ENCODE results near the gene METRNL.

Gene METRNL

DNA sequence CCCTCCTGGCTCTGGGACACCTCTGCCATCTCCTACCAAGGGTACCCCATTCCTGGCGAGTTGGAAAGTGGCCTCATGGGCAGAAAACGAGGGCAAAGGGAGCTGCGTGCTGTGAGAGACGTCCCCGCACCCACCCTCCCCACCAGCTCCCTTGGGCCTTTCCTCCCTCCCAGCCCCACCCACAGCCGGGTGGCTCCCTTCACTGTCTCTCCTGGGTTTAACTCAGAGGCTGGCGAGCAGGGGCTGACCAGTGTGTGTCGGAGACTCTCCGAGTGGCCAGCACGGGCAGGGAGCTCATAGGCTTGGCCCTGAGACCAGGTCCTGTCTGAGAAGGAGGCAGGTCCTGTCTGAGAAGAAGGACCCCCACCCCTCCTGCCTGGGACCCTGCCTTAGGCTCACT lies 26.1 kb downstream of the METRNL start:
- TF ChIP-seq, protein P1, sequence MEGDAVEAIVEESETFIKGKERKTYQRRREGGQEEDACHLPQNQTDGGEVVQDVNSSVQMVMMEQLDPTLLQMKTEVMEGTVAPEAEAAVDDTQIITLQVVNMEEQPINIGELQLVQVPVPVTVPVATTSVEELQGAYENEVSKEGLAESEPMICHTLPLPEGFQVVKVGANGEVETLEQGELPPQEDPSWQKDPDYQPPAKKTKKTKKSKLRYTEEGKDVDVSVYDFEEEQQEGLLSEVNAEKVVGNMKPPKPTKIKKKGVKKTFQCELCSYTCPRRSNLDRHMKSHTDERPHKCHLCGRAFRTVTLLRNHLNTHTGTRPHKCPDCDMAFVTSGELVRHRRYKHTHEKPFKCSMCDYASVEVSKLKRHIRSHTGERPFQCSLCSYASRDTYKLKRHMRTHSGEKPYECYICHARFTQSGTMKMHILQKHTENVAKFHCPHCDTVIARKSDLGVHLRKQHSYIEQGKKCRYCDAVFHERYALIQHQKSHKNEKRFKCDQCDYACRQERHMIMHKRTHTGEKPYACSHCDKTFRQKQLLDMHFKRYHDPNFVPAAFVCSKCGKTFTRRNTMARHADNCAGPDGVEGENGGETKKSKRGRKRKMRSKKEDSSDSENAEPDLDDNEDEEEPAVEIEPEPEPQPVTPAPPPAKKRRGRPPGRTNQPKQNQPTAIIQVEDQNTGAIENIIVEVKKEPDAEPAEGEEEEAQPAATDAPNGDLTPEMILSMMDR (IDR thresholded peaks at IDR 0.05; ENCODE audit: low read length), result no peak
- H3F3A ChIP-seq (ENCODE audit: insufficient read depth, low read length), result no peaks in the 10 kb centered on the region
- no peak overlapping the region for H3K9ac ChIP-seq (ENCODE audit: low read length)
- H3K79me2 ChIP-seq (ENCODE audit: low read length), result no peaks in the 10 kb centered on the region
- no peak overlapping the region for H3K27ac ChIP-seq (ENCODE audit: low read length)
- H3K4me1 ChIP-seq (ENCODE audit: low read length), result peaks cover 8% of the 10 kb centered on the region
- no peak overlapping the region for H2AFZ ChIP-seq (ENCODE audit: low read length)
- H3K9me3 ChIP-seq (replicated peaks; ENCODE audit: insufficient read depth, low read length), result no peaks in the 10 kb centered on the region
- H3K36me3 ChIP-seq (replicated peaks; ENCODE audit: insufficient read depth, low read length), result no peaks in the 10 kb centered on the region
- DNase-seq, result no peak
- H3K9me2 ChIP-seq (replicated peaks; ENCODE audit: insufficient read depth, low read length), result no peaks in the 10 kb centered on the region
- peaks cover 73% of the 10 kb centered on the region for H3K27me3 ChIP-seq (replicated peaks; ENCODE audit: insufficient read depth, low read length)
- H3K4me2 ChIP-seq (ENCODE audit: low read depth, low read length), result no peak overlapping the region
- H4K20me1 ChIP-seq (ENCODE audit: insufficient read depth, low read length), result no peaks in the 10 kb centered on the region
- H3K4me3 ChIP-seq (ENCODE audit: low read length), result no peak overlapping the region

DNA sequence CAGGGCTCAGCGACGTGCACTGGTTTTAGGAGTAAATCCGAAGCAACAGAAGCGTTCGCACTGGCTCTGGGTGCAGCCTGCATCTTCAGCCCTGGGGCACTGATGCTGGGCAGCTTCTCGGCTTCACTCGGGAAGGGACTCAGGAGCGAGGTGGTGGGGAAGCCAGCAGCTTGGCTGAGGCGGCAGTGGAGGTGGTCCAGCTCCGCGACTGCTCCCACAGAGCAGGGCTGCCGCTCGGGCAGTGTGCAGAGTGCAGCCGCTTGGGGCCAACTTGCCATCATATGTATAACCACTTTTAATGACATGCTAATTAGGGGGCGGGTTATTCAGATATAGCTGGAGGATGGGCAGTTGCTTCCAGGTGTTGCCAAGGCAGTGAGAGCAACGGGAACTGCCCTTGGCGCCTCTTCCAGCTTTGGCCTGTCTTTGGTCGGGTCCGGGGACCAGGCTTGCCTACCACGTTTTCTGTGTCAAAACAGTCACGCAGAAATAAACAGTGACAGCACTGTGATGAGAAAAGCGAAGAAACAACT lies 26.7 kb downstream of the METRNL start:
- H3K4me2 ChIP-seq (ENCODE audit: low read depth, low read length), result no peak overlapping the region
- no peaks in the 10 kb centered on the region for H3F3A ChIP-seq (ENCODE audit: insufficient read depth, low read length)
- H3K9ac ChIP-seq (ENCODE audit: low read length), result no peak overlapping the region
- no peak for TF ChIP-seq EZH2 (optimal IDR thresholded peaks at IDR 0.05; ENCODE audit: low read depth, low read length)
- TF ChIP-seq EZH2phosphoT487 (IDR thresholded peaks at IDR 0.05; ENCODE audit: low read length), result no peak
- TF ChIP-seq, protein P1 (IDR thresholded peaks at IDR 0.05; ENCODE audit: low read length), result no peak
- no peaks in the 10 kb centered on the region for H3K36me3 ChIP-seq (replicated peaks; ENCODE audit: insufficient read depth, low read length)
- H2AFZ ChIP-seq (ENCODE audit: low read length), result no peak overlapping the region
- DNase-seq, result no peak
- H3K79me2 ChIP-seq (ENCODE audit: low read length), result no peaks in the 10 kb centered on the region
- peaks cover 78% of the 10 kb centered on the region for H3K27me3 ChIP-seq (replicated peaks; ENCODE audit: insufficient read depth, low read length)
- H4K20me1 ChIP-seq (ENCODE audit: insufficient read depth, low read length), result no peaks in the 10 kb centered on the region
- H3K9me2 ChIP-seq (replicated peaks; ENCODE audit: insufficient read depth, low read length), result no peaks in the 10 kb centered on the region
- no peaks in the 10 kb centered on the region for H3K9me3 ChIP-seq (replicated peaks; ENCODE audit: insufficient read depth, low read length)
- peaks cover 5% of the 10 kb centered on the region for H3K4me1 ChIP-seq (ENCODE audit: low read length)
- no peak overlapping the region for H3K27ac ChIP-seq (ENCODE audit: low read length)
- H3K4me3 ChIP-seq (ENCODE audit: low read length), result no peak overlapping the region

DNA sequence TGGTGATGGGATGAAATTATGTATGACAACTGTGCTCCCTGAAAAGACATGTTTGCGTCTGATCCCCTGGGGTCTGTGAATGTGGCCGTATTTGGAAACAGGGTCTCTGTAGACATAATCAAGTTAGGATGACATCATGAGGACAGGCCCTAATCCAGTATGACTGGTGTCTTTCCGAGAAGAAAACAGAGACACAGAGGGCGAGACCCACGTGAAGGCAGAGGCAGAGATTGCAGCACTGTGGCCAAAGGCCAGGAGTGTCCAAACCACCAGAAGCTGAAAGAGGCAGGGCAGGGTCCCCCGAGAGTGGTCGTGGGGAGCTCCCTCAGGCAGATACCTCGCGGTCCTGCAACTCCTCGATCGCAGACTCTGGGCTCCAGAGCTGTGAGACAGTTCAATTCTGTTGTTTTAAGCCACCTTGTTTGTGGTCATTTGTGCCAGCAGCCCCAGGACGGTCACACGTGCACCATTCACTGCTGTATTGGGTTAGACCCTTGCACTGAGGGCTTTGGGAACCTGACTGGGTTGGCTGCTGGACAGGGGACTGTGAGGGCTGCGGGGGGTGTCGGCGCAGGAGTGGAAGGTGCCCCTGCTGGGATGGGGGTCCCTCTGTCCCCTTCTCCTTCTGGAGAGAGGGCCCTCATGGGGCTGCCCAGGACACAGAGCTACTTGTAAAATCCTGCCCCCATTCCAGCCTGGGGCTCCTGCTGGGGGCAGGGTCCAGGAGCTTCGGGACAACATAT lies 27.7 kb downstream of the METRNL start:
- TF ChIP-seq EZH2phosphoT487 (IDR thresholded peaks at IDR 0.05; ENCODE audit: low read length) (no peak), EZH2 (optimal IDR thresholded peaks at IDR 0.05; ENCODE audit: low read depth, low read length) (no peak)
- TF ChIP-seq, protein P1 (IDR thresholded peaks at IDR 0.05; ENCODE audit: low read length), result no peak
- Histone ChIP-seq H3K9me3 (replicated peaks; ENCODE audit: insufficient read depth, low read length) (no peaks in the 10 kb centered on the region), H3K4me1 (ENCODE audit: low read length) (no peaks in the 10 kb centered on the region), H3K9me2 (replicated peaks; ENCODE audit: insufficient read depth, low read length) (no peaks in the 10 kb centered on the region), H4K20me1 (ENCODE audit: insufficient read depth, low read length) (no peaks in the 10 kb centered on the region), H3K4me2 (ENCODE audit: low read depth, low read length) (no peak overlapping the region), H3F3A (ENCODE audit: insufficient read depth, low read length) (no peaks in the 10 kb centered on the region), H2AFZ (ENCODE audit: low read length) (no peak overlapping the region), H3K27me3 (replicated peaks; ENCODE audit: insufficient read depth, low read length) (peaks cover 80% of the 10 kb centered on the region), H3K9ac (ENCODE audit: low read length) (no peak overlapping the region), H3K36me3 (replicated peaks; ENCODE audit: insufficient read depth, low read length) (no peaks in the 10 kb centered on the region), H3K4me3 (ENCODE audit: low read length) (no peak overlapping the region), H3K27ac (ENCODE audit: low read length) (no peak overlapping the region), H3K79me2 (ENCODE audit: low read length) (no peaks in the 10 kb centered on the region)
- no peak for DNase-seq

Measured in MM.1S (cell line).